K562 (cell line): Measurements from ENCODE around the gene C2orf92. TPM values are rescaled to one million over a fixed set of nuclear protein-coding genes. Genes with fewer than 3 reads are reported as not detected.

Source experiments
- CHD4 ChIP-seq: fragments of 200-600 bp; sonication (generic); IDR thresholded peaks from 3 replicates; pipeline ENCODE4 v1.6.1; 2012; ENCODE audit warnings: low read depth, mild to moderate bottlenecking, mixed read lengths, low read length, inconsistent platforms; ENCODE audit not compliant: insufficient read depth, insufficient replicate concordance, poor library complexity, severe bottlenecking
- PHTF2 ChIP-seq: fragments of 250-450 bp; sonication (Bioruptor Pico); IDR thresholded peaks from 2 replicates; pipeline ENCODE4 v1.5.0; 2021; ENCODE audit warnings: mild to moderate bottlenecking
- RAD21 ChIP-seq, 2 experiments: fragments of 250-450 bp in 1 of 2; fragments of 450-650 bp in 1 of 2; sonication (Bioruptor Pico) in 1 of 2; formaldehyde crosslinking in 1 of 2; IDR thresholded peaks in 1 of 2; conservative IDR thresholded peaks in 1 of 2; 2 replicates each; pipeline versions ENCODE4 v1.4.0 to v1.8.0; 2020 to 2022; ENCODE audit warnings: mild to moderate bottlenecking in 2 of 2, moderate library complexity in 1 of 2
- REST ChIP-seq, 2 experiments: fragments of 450-650 bp; formaldehyde crosslinking in 1 of 2; IDR thresholded peaks; 2 replicates each; pipeline versions ENCODE4 v1.4.0 to v1.6.1; 2014 to 2020; ENCODE audit warnings: mild to moderate bottlenecking in 2 of 2, borderline replicate concordance in 1 of 2, low read depth in 1 of 2
- RHOXF2B ChIP-seq: fragments of 250-450 bp; sonication (Bioruptor Pico); conservative IDR thresholded peaks from 2 replicates; pipeline ENCODE4 v1.5.1; 2021
- ZBTB12 ChIP-seq: fragments of 250-450 bp; sonication (Bioruptor Pico); IDR thresholded peaks from 2 replicates; pipeline ENCODE4 v1.4.0; 2020
- ZNF197 ChIP-seq: fragments of 200-800 bp; sonication (Bioruptor generic); IDR thresholded peaks from 2 replicates; pipeline ENCODE4 v1.6.1; 2016; ENCODE audit warnings: low read depth, missing genetic modification characterization, missing compliant biosample characterization
- ZNF583 ChIP-seq: fragments of 250-450 bp; sonication (Bioruptor Pico); IDR thresholded peaks from 2 replicates; pipeline ENCODE4 v1.4.0; 2020
- ZNF764 ChIP-seq: fragments of 250-450 bp; sonication (Bioruptor Pico); IDR thresholded peaks from 2 replicates; pipeline ENCODE4 v1.4.0; 2020; ENCODE audit warnings: low read depth, mild to moderate bottlenecking, moderate library complexity
- polyA plus RNA-seq, 8 experiments: library from polyadenylated mRNA; depleted of rRNA in 4 of 8; stranded (reverse) in 5 of 8; unstranded in 3 of 8; fragments of >200 nt; fragmentation: Nextera tagmentation in 2 of 8; fragmentation: Illumina TruSeq in 1 of 8; extraction: Ambion mirVana in 2 of 8; extraction: Trizol in 1 of 8; gene quantifications; 2 replicates each; pipeline versions ENCODE4 v1.2.1 to v1.2.3, GENCODE V29; 2011 to 2014; ENCODE audit warnings: inconsistent platforms in 1 of 8, missing spikeins in 1 of 8
- total RNA-seq, 7 experiments: library from RNA; depleted of rRNA in 6 of 7; stranded (reverse); fragments of >200 nt in 6 of 7; fragmentation: Illumina TruSeq in 2 of 7; extraction: Trizol in 2 of 7; gene quantifications; 2 replicates each; pipeline versions ENCODE4 v1.2.1 to v1.2.3, GENCODE V29; 2011 to 2021; ENCODE audit warnings: low replicate concordance in 1 of 7

The C2orf92 gene
- total and polyA plus RNA-seq, 9 of the 15 experiments (the other 6 are each of a cell fraction or from before 2014, with no cell fraction given), result 0.65 to 6.8 (median 3.6) TPM

- no peak for TF ChIP-seq REST (IDR thresholded peaks at IDR 0.05; ENCODE audit: borderline replicate concordance)
- TF ChIP-seq REST (CRISPR knock-in tag; IDR thresholded peaks at IDR 0.05; ENCODE audit: low read depth), result no peak
- TF ChIP-seq RAD21 (CRISPR knock-in tag; conservative IDR thresholded peaks at IDR 0.05 in 1 of 2, IDR thresholded peaks at IDR 0.05 in 1 of 2), result no peak
- no peak for TF ChIP-seq ZNF764 (CRISPR knock-in tag)
- TF ChIP-seq PHTF2 (CRISPR knock-in tag), result no peak
- no peak for TF ChIP-seq ZNF583 (CRISPR knock-in tag)
- no peak for TF ChIP-seq ZBTB12
- TF ChIP-seq RHOXF2B, result no peak
- TF ChIP-seq ZNF197, result no peak
- no peak for TF ChIP-seq CHD4
Measured at GRCh38 chr2:97736185-97736584, 66.7 kb downstream of the C2orf92 start (continued).
